Erythroblast (primary cell): ENCODE results near the gene BCL2.
"Not testable (repeated sequence)": the region's sequence is repeated elsewhere in the genome, so short reads cannot be mapped to it uniquely, and the experiment has no call there.

Experiments
- DNase-seq, 2 experiments: peaks; one replicate each; lab custom pipeline; 2025; lab: John Stamatoyannopoulos, UW
- GATA1 ChIP-seq: IDR thresholded peaks from 2 replicates; pipeline ENCODE4 v1.6.1; 2011; ENCODE audit warnings: low read depth, mild to moderate bottlenecking, control low read depth, low read length, moderate library complexity
- POLR2A ChIP-seq: IDR thresholded peaks from 2 replicates; pipeline ENCODE4 v1.6.1; 2011; ENCODE audit warnings: mild to moderate bottlenecking, low read length

Gene BCL2

GRCh38 chr18:63319383-63320122, at the start of gene BCL2:
BCL2 (minus strand) TSS chr18:63319769.
- peak; percentile 71 to 73 for DNase-seq
- TF ChIP-seq GATA1, result no peak
- TF ChIP-seq POLR2A, result no peak

DNA sequence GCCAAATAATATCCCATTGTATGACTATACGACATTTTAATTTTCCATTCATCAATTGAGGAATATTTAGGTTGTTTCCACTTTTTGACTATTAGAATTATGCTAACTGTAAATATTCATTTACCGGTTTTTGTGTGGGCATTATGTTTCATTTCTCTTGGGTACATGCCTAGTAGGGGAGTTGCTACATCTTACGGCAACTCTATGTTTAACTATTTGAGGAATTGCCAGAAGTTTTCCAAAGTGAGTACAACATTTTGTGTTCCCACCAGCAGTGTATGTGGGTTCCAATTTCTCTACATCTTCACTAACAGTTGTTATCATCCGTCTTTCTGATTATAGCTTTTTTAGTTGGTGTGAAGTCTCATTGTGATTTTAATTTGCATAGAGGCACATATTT, 49.0 kb upstream of the BCL2 start:
- no peak for DNase-seq

DNA sequence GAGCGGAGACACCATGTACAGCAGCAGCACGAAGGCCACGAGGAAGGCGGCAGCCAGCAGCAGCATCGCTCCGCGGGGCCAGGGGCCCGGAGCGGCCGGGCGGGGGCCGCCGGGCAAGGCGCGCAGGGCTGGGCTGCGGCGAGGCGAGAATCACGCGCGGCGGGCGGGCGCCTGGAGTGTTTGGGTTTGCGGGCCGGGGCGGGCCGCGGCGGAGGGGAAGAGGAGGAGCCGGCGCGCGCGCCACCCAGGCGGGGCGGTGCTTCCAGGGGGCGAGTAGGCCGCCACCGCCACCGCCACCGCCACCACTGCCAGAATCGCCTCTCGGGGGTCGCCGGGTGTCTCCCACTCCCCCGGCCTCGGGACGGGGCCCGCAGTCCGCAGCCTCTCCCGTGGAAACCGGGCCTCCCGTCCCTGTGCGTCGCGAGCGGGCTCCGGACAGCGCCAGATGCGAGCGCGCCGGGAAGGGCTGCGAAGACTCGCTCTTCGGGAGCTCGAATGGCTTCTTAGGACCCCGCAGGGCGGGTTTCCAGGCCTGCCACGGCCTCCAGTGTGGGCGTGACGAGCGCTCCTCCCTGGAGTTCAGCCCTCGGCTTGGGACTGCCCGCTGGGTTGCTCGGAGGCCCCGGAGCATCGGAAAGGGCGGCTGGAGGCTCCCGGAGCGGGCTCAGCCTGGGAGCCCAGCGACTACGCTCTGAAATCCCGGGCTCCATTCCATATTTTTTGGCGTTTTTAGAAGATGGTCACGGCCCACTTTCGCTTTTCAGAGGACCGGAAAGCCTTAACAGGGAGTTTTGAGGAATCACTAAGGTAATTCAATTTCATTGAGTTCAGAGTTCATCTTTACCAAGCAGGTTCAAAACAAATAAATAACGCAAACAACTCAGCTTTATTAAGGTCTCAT, 47.7 kb upstream of the BCL2 start, which contains the start of gene KDSR:
TSS of gene KDSR (minus strand) at position 154 of the 901 bp plus-strand sequence. CDS start at position 66, 88 bp downstream.
- DNase-seq, result peak; percentile 95 to 96
- TF ChIP-seq POLR2A (peak; percentile 78), GATA1 (no peak)

More for the DNA sequence above, 49.0 kb upstream of the BCL2 start:
- TF ChIP-seq GATA1 (no peak), POLR2A (no peak)

DNA sequence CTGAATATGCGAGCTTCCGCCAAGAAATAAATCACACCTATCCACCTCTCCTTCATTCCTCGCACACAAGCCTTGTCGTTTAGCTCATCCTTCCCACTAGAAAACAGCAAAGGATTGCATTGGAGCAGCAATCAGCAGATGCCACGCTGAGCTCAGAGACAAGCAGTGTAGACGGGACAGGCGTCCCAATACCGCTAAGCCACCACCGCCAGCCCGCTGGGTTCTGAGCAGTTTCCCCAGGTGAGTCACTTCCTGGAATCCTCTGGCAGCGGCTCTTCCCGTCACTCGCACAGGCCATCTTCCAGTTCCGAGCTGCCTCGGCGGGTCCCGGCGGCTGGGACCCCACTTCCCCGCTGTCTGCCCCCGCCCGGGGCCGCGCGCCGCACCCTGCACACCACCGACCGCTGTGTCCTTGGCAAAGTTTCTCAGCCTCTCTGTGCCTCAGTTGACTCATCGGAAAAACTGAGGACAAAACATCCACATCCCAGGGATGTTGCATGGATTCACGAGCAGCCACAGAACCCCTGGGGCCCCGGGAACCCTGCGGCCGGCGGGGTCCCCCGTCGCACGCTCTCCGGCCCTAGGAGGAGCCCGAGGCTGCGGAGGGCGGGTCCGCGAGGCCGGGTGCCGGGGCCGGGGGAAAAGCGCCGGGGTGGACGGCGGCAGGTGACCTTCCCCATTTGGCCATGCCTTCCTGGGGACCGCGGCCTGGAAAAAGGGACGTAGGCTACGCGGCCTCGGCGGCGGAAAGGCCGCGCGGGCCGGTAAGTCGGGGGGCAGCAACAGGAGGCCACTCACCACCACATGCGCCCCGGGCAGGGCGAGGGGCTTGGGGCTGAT, 46.9 kb upstream of the BCL2 start:
- DNase-seq, result peak; percentile 62 to 70
- TF ChIP-seq POLR2A, result no peak
- no peak for TF ChIP-seq GATA1

GRCh38 chr18:63365876-63366212, 46.3 kb upstream of the BCL2 start:
- TF ChIP-seq GATA1 (no peak), POLR2A (no peak)
- peak in 1 of 2 experiments; percentile 39 for DNase-seq

- TF ChIP-seq GATA1, result no peak
- no peak for TF ChIP-seq POLR2A
- DNase-seq, result no peak
Observed at GRCh38 chr18:63363951-63364350, 44.4 kb upstream of the BCL2 start.

DNA sequence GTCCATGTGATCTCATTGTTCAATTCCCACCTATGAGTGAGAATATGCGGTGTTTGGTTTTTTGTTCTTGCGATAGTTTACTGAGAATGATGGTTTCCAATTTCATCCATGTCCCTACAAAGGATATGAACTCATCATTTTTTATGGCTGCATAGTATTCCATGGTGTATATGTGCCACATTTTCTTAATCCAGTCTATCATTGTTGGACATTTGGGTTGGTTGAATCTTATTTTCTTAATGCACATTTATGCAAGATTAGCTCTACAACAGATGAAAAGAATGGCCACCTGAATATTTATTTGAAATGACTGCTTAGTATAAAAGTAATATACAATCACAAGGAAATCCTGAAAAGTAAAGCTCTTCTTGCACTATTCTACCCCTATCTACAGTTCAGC, 43.9 kb upstream of the BCL2 start:
- DNase-seq, result not testable (repeated sequence)

GRCh38 chr18:63356272-63356896, 36.8 kb upstream of the BCL2 start:
- TF ChIP-seq GATA1, result no peak
- TF ChIP-seq POLR2A, result no peak
- no peak for DNase-seq

- DNase-seq, result no peak
- TF ChIP-seq POLR2A, result no peak
- no peak for TF ChIP-seq GATA1
Observed at GRCh38 chr18:63350230-63350629, 30.7 kb upstream of the BCL2 start.

DNA sequence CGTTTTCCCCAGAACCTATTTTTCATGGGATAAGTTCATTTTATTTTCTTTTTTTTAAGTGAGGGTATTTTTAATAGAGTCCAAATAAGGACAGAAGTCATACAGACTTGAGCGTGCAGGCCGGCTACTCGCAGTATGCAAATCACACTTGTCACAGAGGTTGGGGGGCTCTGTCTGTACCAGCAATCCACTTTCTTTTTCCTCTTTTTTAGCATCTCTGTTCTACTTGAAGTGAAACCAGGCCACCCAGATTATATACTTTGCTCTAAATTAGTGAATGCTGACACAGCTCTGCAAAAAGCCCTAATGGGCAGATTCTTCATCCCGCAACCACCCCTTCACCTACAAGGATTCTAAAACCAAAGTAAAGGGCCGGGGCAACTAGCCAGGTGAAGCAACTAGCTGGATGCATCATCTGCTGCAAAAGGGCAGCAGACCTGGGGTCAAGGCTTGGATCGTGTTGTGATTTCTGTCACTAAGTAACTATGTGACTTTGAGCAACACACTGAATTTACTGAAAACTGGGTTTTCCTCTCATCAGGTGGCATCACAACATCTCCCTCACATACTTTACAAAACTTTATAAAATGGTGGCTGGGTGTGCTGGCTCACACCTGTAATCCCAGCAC, 29.1 kb upstream of the BCL2 start:
- TF ChIP-seq GATA1 (no peak), POLR2A (no peak)
- no peak for DNase-seq

DNA sequence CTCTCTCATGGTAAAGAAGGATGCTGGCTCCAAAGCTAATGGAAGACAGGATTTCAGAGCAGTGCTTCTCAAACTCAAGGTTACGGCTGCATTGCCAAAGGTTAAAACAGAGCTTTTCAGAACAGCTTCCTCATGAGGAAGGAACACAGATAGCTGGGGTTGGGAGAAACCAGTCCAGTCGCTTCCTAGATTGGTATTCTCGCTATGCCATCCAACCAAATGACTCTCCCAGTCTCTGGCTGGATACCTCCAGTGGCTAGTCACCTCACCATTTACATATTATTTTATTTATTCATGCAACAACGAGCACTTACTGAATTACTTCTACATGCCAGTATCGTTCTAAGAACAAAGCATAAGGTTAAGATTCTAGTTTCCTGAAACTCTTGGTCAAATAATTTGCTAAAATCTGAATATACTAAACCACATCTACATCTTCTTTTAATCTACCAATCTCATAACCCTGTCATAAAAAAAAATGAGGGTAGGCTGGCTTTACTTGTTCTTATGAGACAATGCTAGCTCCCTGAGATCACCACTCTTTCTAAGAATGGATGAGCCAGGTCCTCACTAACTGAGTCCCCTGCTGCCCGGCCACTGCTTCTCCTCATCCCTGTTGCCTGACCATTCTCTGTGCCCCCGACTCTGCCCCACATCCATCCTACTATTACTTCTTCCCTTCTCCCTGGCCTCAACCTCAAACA, 27.1 kb upstream of the BCL2 start:
- DNase-seq, result no peak
- TF ChIP-seq POLR2A (no peak), GATA1 (no peak)

DNA sequence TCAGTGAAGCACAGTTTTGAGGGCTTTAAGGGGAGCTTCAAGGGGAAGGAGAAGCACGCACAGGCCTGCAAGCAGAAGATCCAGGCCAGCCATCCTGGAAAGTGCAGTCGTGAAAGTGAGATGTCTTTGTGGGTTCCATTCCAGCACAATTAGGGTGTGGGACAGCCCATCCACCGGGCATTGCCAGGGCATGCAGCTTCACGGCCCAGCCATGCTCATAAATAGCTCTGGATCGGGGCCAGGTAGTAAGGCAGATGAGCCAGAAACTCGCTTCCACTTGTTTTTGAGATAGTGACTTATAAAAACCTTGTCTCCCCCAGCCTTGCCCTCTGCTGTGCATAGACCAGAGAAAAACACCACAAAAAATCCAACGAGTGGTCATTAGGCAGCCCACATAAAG, 26.5 kb upstream of the BCL2 start:
- TF ChIP-seq GATA1, result no peak
- TF ChIP-seq POLR2A, result no peak
- DNase-seq, result no peak
